Endothelial cell of umbilical vein (primary cell): Measurements from ENCODE around the gene MRPL54. TPM values are rescaled to one million over a fixed set of nuclear protein-coding genes. Genes with fewer than 3 reads are reported as not detected.

Experiments used
- BruUV-seq: library from RNA; stranded (reverse); fragments of 400-500 nt; replicated peaks from 2 replicates; lab custom pipeline; 2021; lab: Mats Ljungman, UMichigan
- CTCF ChIA-PET: fragments of 300-600, 350-600 bp; sonication (Branson Sonifier 250); formaldehyde crosslinking; loops from one replicate; lab custom pipeline; 2021; ENCODE audit warnings: antibody characterized with exemption, inconsistent platforms; lab: Charles Lee
- POLR2A ChIA-PET: fragments of 300-600, 350-600 bp; sonication (Branson Sonifier 250); formaldehyde crosslinking; loops from one replicate; lab custom pipeline; 2021; ENCODE audit warnings: antibody characterized with exemption, inconsistent platforms; lab: Charles Lee
- DNase-seq: peaks from one replicate; pipeline ENCODE4 v3.0.0-alpha.2; 2011; ENCODE audit warnings: low read depth, low spot score
- FAIRE-seq: peaks from 2 replicates; lab custom pipeline; 2011; peaks lifted over from hg19 to GRCh38; lab: Jason Lieb, UNC
- H2AFZ ChIP-seq: 2 replicates; pipeline ENCODE4 v1.6.0; 2012; ENCODE audit warnings: low read depth, low read length, control low read depth, inconsistent platforms
- H3K27ac ChIP-seq: 2 replicates; pipeline ENCODE4 v1.5.1; 2011; ENCODE audit warnings: low read depth, mild to moderate bottlenecking, control low read depth, low read length, moderate library complexity; ENCODE audit not compliant: insufficient read depth
- H3K27me3 ChIP-seq, 2 experiments: 2 replicates each; pipeline versions ENCODE4 v1.6.0 to v1.6.1; 2011; ENCODE audit warnings: low read length in 2 of 2, mixed read lengths in 1 of 2; ENCODE audit not compliant: control insufficient read depth in 2 of 2, insufficient read depth in 2 of 2
- H3K36me3 ChIP-seq, 2 experiments: 2 replicates in 1 of 2; 3 replicates in 1 of 2; pipeline ENCODE4 v1.5.1; 2011; ENCODE audit warnings: low read length in 2 of 2, mild to moderate bottlenecking in 1 of 2, moderate library complexity in 1 of 2; ENCODE audit not compliant: control insufficient read depth in 2 of 2, insufficient read depth in 2 of 2; ENCODE audit errors: extremely low read depth in 1 of 2
- H3K4me1 ChIP-seq: 3 replicates; pipeline ENCODE4 v1.5.1; 2011; ENCODE audit warnings: mild to moderate bottlenecking, low read length; ENCODE audit not compliant: control insufficient read depth, insufficient read depth; ENCODE audit errors: extremely low read depth
- H3K4me2 ChIP-seq: 2 replicates; pipeline ENCODE4 v1.6.1; 2011; ENCODE audit warnings: low read length, control low read depth, mixed read lengths; ENCODE audit not compliant: insufficient read depth
- H3K4me3 ChIP-seq, 3 experiments: fragments of 200-600 bp in 1 of 3; sonication (generic), shearing (Covaris generic) in 1 of 3; replicated peaks in 1 of 3; 2 replicates each; pipeline ENCODE4 v1.5.1; 2011 to 2016; ENCODE audit warnings: control low read depth in 3 of 3, low read length in 3 of 3, mild to moderate bottlenecking in 2 of 3, inconsistent platforms in 1 of 3, low read depth in 1 of 3, moderate library complexity in 1 of 3; ENCODE audit not compliant: insufficient read depth in 1 of 3
- H3K79me2 ChIP-seq: 2 replicates; pipeline ENCODE4 v1.6.0; 2012; ENCODE audit warnings: low read length, inconsistent platforms; ENCODE audit not compliant: control insufficient read depth, insufficient read depth
- H3K9ac ChIP-seq: replicated peaks from 2 replicates; pipeline ENCODE3; 2011; ENCODE audit warnings: low read length, control low read depth; ENCODE audit not compliant: insufficient read depth; ENCODE audit errors: extremely low read depth
- H3K9me1 ChIP-seq: replicated peaks from 3 replicates; pipeline ENCODE4 v1.6.0; 2011; ENCODE audit warnings: mild to moderate bottlenecking, low read length; ENCODE audit not compliant: control insufficient read depth, insufficient read depth; ENCODE audit errors: extremely low read depth
- H3K9me3 ChIP-seq: replicated peaks from 2 replicates; pipeline ENCODE4 v1.5.1; 2012; ENCODE audit warnings: low read length, inconsistent platforms; ENCODE audit not compliant: control insufficient read depth, insufficient read depth
- H4K20me1 ChIP-seq: replicated peaks from 2 replicates; pipeline ENCODE3; 2011; ENCODE audit warnings: mild to moderate bottlenecking, low read length; ENCODE audit not compliant: control insufficient read depth, insufficient read depth; ENCODE audit errors: extremely low read depth
- CTCF ChIP-seq, 2 donors: IDR thresholded peaks; 1 replicate in 1 of 2; 2 replicates in 1 of 2; pipeline ENCODE4 v1.5.1; 2011; ENCODE audit warnings: low read length in 2 of 2, mild to moderate bottlenecking in 2 of 2, moderate library complexity in 2 of 2, control low read depth in 1 of 2, inconsistent platforms in 1 of 2, low read depth in 1 of 2; ENCODE audit not compliant: insufficient read depth in 1 of 2; ENCODE audit errors: extremely low read depth in 1 of 2
- EZH2 ChIP-seq: IDR thresholded peaks from 2 replicates; pipeline ENCODE4 v1.6.1; 2012; ENCODE audit warnings: borderline replicate concordance, low read depth, mild to moderate bottlenecking, moderate library complexity, low read length, inconsistent platforms; ENCODE audit not compliant: severe bottlenecking
- FOS ChIP-seq: IDR thresholded peaks from 2 replicates; pipeline ENCODE4 v1.6.1; 2011; ENCODE audit warnings: mild to moderate bottlenecking, low read length, moderate library complexity, borderline replicate concordance; ENCODE audit not compliant: insufficient read depth
- GATA2 ChIP-seq: IDR thresholded peaks from 2 replicates; pipeline ENCODE4 v1.7.0; 2011; ENCODE audit warnings: low read depth, mild to moderate bottlenecking, moderate library complexity, mixed read lengths, low read length; ENCODE audit not compliant: insufficient read length, insufficient read depth
- JUN ChIP-seq: IDR thresholded peaks from 2 replicates; pipeline ENCODE4 v1.6.1; 2011; ENCODE audit warnings: borderline replicate concordance, low read depth; ENCODE audit not compliant: insufficient read length, insufficient read depth
- MAX ChIP-seq: IDR thresholded peaks from 2 replicates; pipeline ENCODE4 v1.6.1; 2011; ENCODE audit not compliant: insufficient read depth, insufficient read length
- MYC ChIP-seq: IDR thresholded peaks from one replicate; pipeline ENCODE4 v1.6.1; 2011; ENCODE audit warnings: mild to moderate bottlenecking, low read depth, low read length
- POLR2A ChIP-seq: IDR thresholded peaks from 2 replicates; pipeline ENCODE4 v1.6.1; 2012; ENCODE audit warnings: low read depth, mild to moderate bottlenecking, control low read depth, low read length
- POLR2AphosphoS5 ChIP-seq: IDR thresholded peaks from 2 replicates; pipeline ENCODE4 v1.6.1; 2012; ENCODE audit warnings: low read depth, mild to moderate bottlenecking, control low read depth, low read length, moderate library complexity; ENCODE audit not compliant: insufficient read depth
- dilution Hi-C: fragments of 300-500 bp; cut with MboI; formaldehyde crosslinking; loops from one replicate; pipeline ENCODE4 v1.15.0; 2019; ENCODE audit warnings: low sequenced_read_pairs; ENCODE audit not compliant: extremely low pct_ligation_motif_present
- intact Hi-C: fragments of 100-400 bp; cut with micrococcal nuclease; formaldehyde crosslinking; loops from one replicate; pipeline ENCODE4 v1.10.0; 2022
- polyA plus RNA-seq, 4 experiments: library from polyadenylated mRNA; depleted of rRNA in 3 of 4; stranded (reverse) in 3 of 4; unstranded in 1 of 4; fragments of >200 nt; gene quantifications; 2 replicates each; pipeline versions ENCODE4 v1.2.1 to v1.2.3, GENCODE V29; 2011 to 2012; ENCODE audit warnings: missing spikeins in 1 of 4
- total RNA-seq: library from RNA; stranded (reverse); gene quantifications from 2 replicates; pipeline ENCODE4 v1.2.3, GENCODE V29; 2021

The MRPL54 gene
- total and polyA plus RNA-seq, 2 donors (not counting 3 experiments of a cell fraction or from before 2014, with no cell fraction given) = 76.3 to 93.1 TPM

- Histone ChIP-seq H3K9ac (no peak overlapping the region), H2AFZ (no peak overlapping the region), H3K4me1 (no peaks in the 10 kb centered on the region), H3K9me1 (no peaks in the 10 kb centered on the region), H3K4me3 (no peak overlapping the region), H3K27ac (no peak overlapping the region), H3K9me3 (no peaks in the 10 kb centered on the region), H3K79me2 (no peaks in the 10 kb centered on the region), H3K4me2 (no peak overlapping the region), H3K27me3 (no peaks in the 10 kb centered on the region), H4K20me1 (no peaks in the 10 kb centered on the region), H3K36me3 (no peaks in the 10 kb centered on the region)
- intact Hi-C loops = no loop called here
- DNase-seq = no peak
- FAIRE-seq = no peak
- CTCF ChIA-PET = no interaction called here
- POLR2A ChIA-PET = no interaction called here
- BruUV-seq = no TSS peak
- dilution Hi-C loops = no loop called here
- no peak for TF ChIP-seq EZH2
- no peak for TF ChIP-seq POLR2A
- TF ChIP-seq POLR2AphosphoS5 = no peak
- no peak for TF ChIP-seq MAX
- TF ChIP-seq GATA2 = no peak
- no peak for TF ChIP-seq MYC
- no peak for TF ChIP-seq JUN
- TF ChIP-seq FOS = no peak
- no peak for TF ChIP-seq CTCF (IDR thresholded peaks at IDR 0.05; ENCODE audit: extremely low read depth in 1 of 2, insufficient read depth in 1 of 2, low read depth in 1 of 2, low read length in 2 of 2)
Measured at GRCh38 chr19:3807574-3808354, 45.3 kb downstream of the MRPL54 start.
